ENCODE results near the gene ITGA11. TPM values are rescaled to one million over a fixed set of nuclear protein-coding genes. Genes with fewer than 3 reads are reported as not detected.

ITGA11 gene
- total RNA-seq, 1 donor from 2014 or later: 193 TPM

- no peak overlapping the region for H3K27ac Mint-ChIP-seq (ENCODE audit: unreplicated experiment)
- Histone ChIP-seq H3K9me3 (ENCODE audit: insufficient read depth, low read depth, low read length) (no peaks in the 10 kb centered on the region), H3K27ac (ENCODE audit: low read depth, low read length) (no peak overlapping the region), H3K9ac (ENCODE audit: low read length) (no peak overlapping the region), H3K36me3 (ENCODE audit: insufficient read depth, low read length) (no peaks in the 10 kb centered on the region), H4K20me1 (ENCODE audit: insufficient read depth, low read length) (no peaks in the 10 kb centered on the region), H3K4me1 (ENCODE audit: insufficient read depth, low read length) (peaks cover 7% of the 10 kb centered on the region), H3K27me3 (ENCODE audit: insufficient read depth, low read length) (peaks cover 6% of the 10 kb centered on the region), H2AFZ (ENCODE audit: low read depth, low read length) (no peak overlapping the region), H3K4me3 (ENCODE audit: insufficient read depth, low read depth, low read length) (no peak overlapping the region), H3K4me2 (ENCODE audit: low read length) (no peak overlapping the region), H3K79me2 (ENCODE audit: insufficient read depth, low read length) (no peaks in the 10 kb centered on the region)
- FAIRE-seq (no peak), DNase-seq (ENCODE audit: low read depth) (no peak)
- H3K4me3 Mint-ChIP-seq (ENCODE audit: unreplicated experiment): no peak overlapping the region
- H3K36me3 Mint-ChIP-seq (ENCODE audit: low read depth, unreplicated experiment): no peaks in the 10 kb centered on the region
- H3K27me3 Mint-ChIP-seq (ENCODE audit: low read depth, unreplicated experiment): peaks cover 2% of the 10 kb centered on the region
- TF ChIP-seq EZH2 (IDR thresholded peaks at IDR 0.05; ENCODE audit: insufficient read depth, low read length) (no peak), CTCF (IDR thresholded peaks at IDR 0.05; ENCODE audit: insufficient read depth, low read depth, low read length) (no peak)
- no peaks in the 10 kb centered on the region for H3K9me3 Mint-ChIP-seq (ENCODE audit: unreplicated experiment)
- peaks cover 39% of the 10 kb centered on the region for H3K4me1 Mint-ChIP-seq (ENCODE audit: low read depth, unreplicated experiment)
Observed at GRCh38 chr15:68444336-68444735, 12.4 kb upstream of the ITGA11 start.

DNA sequence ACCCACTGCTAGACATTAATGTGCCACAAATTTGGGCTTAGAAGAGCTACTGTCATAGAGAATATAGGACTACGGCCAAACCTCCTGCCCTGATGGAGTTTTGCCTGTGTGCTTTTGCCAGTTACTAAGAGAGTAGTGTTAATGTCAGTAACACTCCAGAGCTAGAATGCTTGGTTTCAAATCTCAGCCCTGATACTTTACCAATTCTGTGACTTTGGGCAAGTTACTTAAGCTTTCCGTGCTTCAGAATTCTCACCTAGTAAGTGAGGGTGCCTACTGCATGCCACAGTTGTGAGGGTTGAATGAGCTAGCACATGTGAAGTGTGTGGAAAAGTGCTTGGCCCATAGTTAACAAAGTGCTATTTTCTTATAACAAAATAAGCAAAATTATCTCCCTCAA is 10.9 kb upstream of the ITGA11 start:
- TF ChIP-seq CTCF (IDR thresholded peaks at IDR 0.05; ENCODE audit: insufficient read depth, low read depth, low read length) (no peak), EZH2 (IDR thresholded peaks at IDR 0.05; ENCODE audit: insufficient read depth, low read length) (no peak)
- Mint-ChIP-seq H3K4me3 (ENCODE audit: unreplicated experiment) (no peak overlapping the region), H3K27me3 (ENCODE audit: low read depth, unreplicated experiment) (peaks cover 7% of the 10 kb centered on the region), H3K36me3 (ENCODE audit: low read depth, unreplicated experiment) (no peaks in the 10 kb centered on the region), H3K9me3 (ENCODE audit: unreplicated experiment) (no peaks in the 10 kb centered on the region), H3K27ac (ENCODE audit: unreplicated experiment) (no peak overlapping the region), H3K4me1 (ENCODE audit: low read depth, unreplicated experiment) (peaks cover 31% of the 10 kb centered on the region)
- Histone ChIP-seq H3K4me1 (ENCODE audit: insufficient read depth, low read length) (peaks cover 7% of the 10 kb centered on the region), H3K79me2 (ENCODE audit: insufficient read depth, low read length) (no peaks in the 10 kb centered on the region), H4K20me1 (ENCODE audit: insufficient read depth, low read length) (no peaks in the 10 kb centered on the region), H3K9ac (ENCODE audit: low read length) (no peak overlapping the region), H3K9me3 (ENCODE audit: insufficient read depth, low read depth, low read length) (peaks cover 5% of the 10 kb centered on the region), H3K4me2 (ENCODE audit: low read length) (no peak overlapping the region), H3K27me3 (ENCODE audit: insufficient read depth, low read length) (peaks cover 4% of the 10 kb centered on the region), H3K27ac (ENCODE audit: low read depth, low read length) (no peak overlapping the region), H3K36me3 (ENCODE audit: insufficient read depth, low read length) (no peaks in the 10 kb centered on the region), H2AFZ (ENCODE audit: low read depth, low read length) (no peak overlapping the region), H3K4me3 (ENCODE audit: insufficient read depth, low read depth, low read length) (no peak overlapping the region)
- FAIRE-seq: no peak
- DNase-seq (ENCODE audit: low read depth): no peak

- Histone ChIP-seq H3K9me3 (ENCODE audit: insufficient read depth, low read depth, low read length) (peaks cover 5% of the 10 kb centered on the region), H4K20me1 (ENCODE audit: insufficient read depth, low read length) (no peaks in the 10 kb centered on the region), H2AFZ (ENCODE audit: low read depth, low read length) (no peak overlapping the region), H3K9ac (ENCODE audit: low read length) (no peak overlapping the region), H3K4me2 (ENCODE audit: low read length) (no peak overlapping the region), H3K79me2 (ENCODE audit: insufficient read depth, low read length) (no peaks in the 10 kb centered on the region), H3K4me1 (ENCODE audit: insufficient read depth, low read length) (peaks cover 7% of the 10 kb centered on the region), H3K27me3 (ENCODE audit: insufficient read depth, low read length) (peaks cover 12% of the 10 kb centered on the region), H3K27ac (ENCODE audit: low read depth, low read length) (no peak overlapping the region), H3K4me3 (ENCODE audit: insufficient read depth, low read depth, low read length) (no peak overlapping the region), H3K36me3 (ENCODE audit: insufficient read depth, low read length) (no peaks in the 10 kb centered on the region)
- Mint-ChIP-seq H3K9me3 (ENCODE audit: unreplicated experiment) (no peaks in the 10 kb centered on the region), H3K27ac (ENCODE audit: unreplicated experiment) (no peak overlapping the region), H3K36me3 (ENCODE audit: low read depth, unreplicated experiment) (no peaks in the 10 kb centered on the region), H3K27me3 (ENCODE audit: low read depth, unreplicated experiment) (peaks cover 14% of the 10 kb centered on the region), H3K4me1 (ENCODE audit: low read depth, unreplicated experiment) (peaks cover 24% of the 10 kb centered on the region), H3K4me3 (ENCODE audit: unreplicated experiment) (no peak overlapping the region)
- peak; percentile 20 for FAIRE-seq
- DNase-seq (ENCODE audit: low read depth): no peak
- TF ChIP-seq CTCF (IDR thresholded peaks at IDR 0.05; ENCODE audit: insufficient read depth, low read depth, low read length) (no peak), EZH2 (IDR thresholded peaks at IDR 0.05; ENCODE audit: insufficient read depth, low read length) (no peak)
Observed at GRCh38 chr15:68442041-68442440, 10.1 kb upstream of the ITGA11 start.
